H1 (cell line): ENCODE measurements around the gene PPP1R9A. TPM values are rescaled to one million over a fixed set of nuclear protein-coding genes. Genes with fewer than 3 reads are reported as not detected.

Experiments
- CTCF ChIA-PET: fragments of 300-600 bp; sonication (Branson Sonifier 250); formaldehyde crosslinking; loops from one replicate; lab custom pipeline; 2021; ENCODE audit not compliant: partially characterized antibody; lab: Charles Lee
- POLR2A ChIA-PET: fragments of 300-600 bp; sonication (Branson Sonifier 250); formaldehyde crosslinking; loops from one replicate; lab custom pipeline; 2021; ENCODE audit warnings: inconsistent platforms; ENCODE audit not compliant: partially characterized antibody; lab: Charles Lee
- DNase-seq, 2 experiments: peaks; one replicate each; pipeline versions ENCODE4 v3.0.0 to v3.0.0-alpha.2; 2010 to 2022; ENCODE audit warnings: low spot score in 2 of 2, low read depth in 1 of 2, mixed read lengths in 1 of 2
- FAIRE-seq: peaks from 2 replicates; lab custom pipeline; 2011; peaks lifted over from hg19 to GRCh38; lab: Jason Lieb, UNC
- H2AFZ ChIP-seq: 2 replicates; pipeline ENCODE4 v1.8.1; 2012; ENCODE audit warnings: low read length, inconsistent platforms
- H2AK5ac ChIP-seq: 2 replicates; pipeline ENCODE4 v1.6.1; 2013; ENCODE audit warnings: low read depth, low read length
- H2BK120ac ChIP-seq: replicated peaks from 2 replicates; pipeline ENCODE3; 2013; ENCODE audit warnings: low read depth, low read length, inconsistent platforms
- H2BK12ac ChIP-seq: 2 replicates; pipeline ENCODE4 v1.6.1; 2013; ENCODE audit warnings: low read depth, low read length
- H2BK15ac ChIP-seq: 2 replicates; pipeline ENCODE4 v1.6.1; 2013; ENCODE audit warnings: low read length
- H2BK20ac ChIP-seq: 2 replicates; pipeline ENCODE4 v1.6.1; 2013; ENCODE audit warnings: low read length
- H2BK5ac ChIP-seq: 2 replicates; pipeline ENCODE4 v1.6.1; 2013; ENCODE audit warnings: low read depth, low read length
- H3K14ac ChIP-seq: 2 replicates; pipeline ENCODE4 v1.6.1; 2013; ENCODE audit warnings: inconsistent platforms; ENCODE audit not compliant: insufficient read length
- H3K18ac ChIP-seq: 2 replicates; pipeline ENCODE4 v1.6.1; 2013; ENCODE audit warnings: low read length; ENCODE audit errors: extremely low read depth
- H3K23ac ChIP-seq: 2 replicates; pipeline ENCODE4 v1.6.1; 2013; ENCODE audit warnings: inconsistent platforms; ENCODE audit not compliant: insufficient read length
- H3K23me2 ChIP-seq: 2 replicates; pipeline ENCODE4 v1.6.1; 2013; ENCODE audit warnings: low read depth, low read length
- H3K27ac ChIP-seq: 2 replicates; pipeline ENCODE4 v1.6.1; 2011; ENCODE audit warnings: low read depth, low read length, inconsistent platforms
- H3K27me3 ChIP-seq, 4 experiments: replicated peaks in 1 of 4; 1 replicate in 1 of 4; 2 replicates in 3 of 4; pipeline versions ENCODE4 v1.6.1 to v1.8.1; 2011 to 2013; ENCODE audit warnings: low read length in 3 of 4, mild to moderate bottlenecking in 3 of 4, inconsistent platforms in 2 of 4, mixed read lengths in 2 of 4, moderate library complexity in 1 of 4; ENCODE audit not compliant: control insufficient read depth in 3 of 4, insufficient read depth in 3 of 4; ENCODE audit errors: extremely low read depth in 1 of 4
- H3K36me3 ChIP-seq, 4 experiments: 2 replicates each; pipeline versions ENCODE4 v1.6.1 to v1.8.1; 2011 to 2013; ENCODE audit warnings: mild to moderate bottlenecking in 4 of 4, low read length in 3 of 4, moderate library complexity in 2 of 4, control low read depth in 1 of 4, inconsistent platforms in 1 of 4; ENCODE audit not compliant: insufficient read depth in 4 of 4, control insufficient read depth in 2 of 4
- H3K4ac ChIP-seq: replicated peaks from 2 replicates; pipeline ENCODE3; 2013; ENCODE audit warnings: low read length, low read depth, mixed read lengths, inconsistent platforms; ENCODE audit not compliant: insufficient read length
- H3K4me1 ChIP-seq, 4 experiments: replicated peaks in 1 of 4; 1 replicate in 1 of 4; 2 replicates in 3 of 4; pipeline versions ENCODE4 v1.6.1 to v1.8.1; 2011 to 2013; ENCODE audit warnings: low read length in 3 of 4, inconsistent platforms in 2 of 4, mixed read lengths in 1 of 4; ENCODE audit not compliant: insufficient read depth in 4 of 4, control insufficient read depth in 3 of 4
- H3K4me2 ChIP-seq, 2 experiments: 2 replicates each; pipeline versions ENCODE4 v1.6.1 to v1.8.1; 2011 to 2013; ENCODE audit warnings: low read depth in 2 of 2, low read length in 2 of 2, control low read depth in 1 of 2, inconsistent platforms in 1 of 2, mild to moderate bottlenecking in 1 of 2; ENCODE audit not compliant: insufficient read depth in 1 of 2
- H3K4me3 ChIP-seq, 4 experiments: fragments of 200-600, 300-600 bp in 1 of 4; sonication (generic), shearing (Covaris generic), sonication (Bioruptor Twin) in 1 of 4; 2 replicates each; pipeline versions ENCODE4 v1.5.1 to v1.8.1; 2011 to 2016; ENCODE audit warnings: low read length in 4 of 4, low read depth in 3 of 4, control low read depth in 2 of 4, inconsistent platforms in 2 of 4, mild to moderate bottlenecking in 2 of 4, mixed read lengths in 1 of 4, moderate library complexity in 1 of 4; ENCODE audit not compliant: insufficient read depth in 2 of 4; ENCODE audit errors: extremely low read depth in 1 of 4
- H3K56ac ChIP-seq: replicated peaks from 2 replicates; pipeline ENCODE3; 2013; ENCODE audit warnings: low read depth, mild to moderate bottlenecking, mixed read lengths, low read length, inconsistent platforms; ENCODE audit not compliant: insufficient read length
- H3K79me1 ChIP-seq: 2 replicates; pipeline ENCODE4 v1.6.1; 2013; ENCODE audit warnings: low read depth, low read length, control low read depth
- H3K79me2 ChIP-seq, 2 experiments: 2 replicates each; pipeline versions ENCODE4 v1.6.1 to v1.8.1; 2012 to 2013; ENCODE audit warnings: low read length in 2 of 2, mild to moderate bottlenecking in 2 of 2, inconsistent platforms in 1 of 2; ENCODE audit not compliant: insufficient read depth in 2 of 2, control insufficient read depth in 1 of 2
- H3K9ac ChIP-seq, 4 experiments: replicated peaks in 1 of 4; 1 replicate in 1 of 4; 2 replicates in 3 of 4; pipeline versions ENCODE4 v1.6.1 to v1.8.1; 2011 to 2013; ENCODE audit warnings: low read depth in 3 of 4, low read length in 3 of 4, control low read depth in 2 of 4, mild to moderate bottlenecking in 2 of 4, moderate library complexity in 2 of 4, inconsistent platforms in 1 of 4; ENCODE audit errors: extremely low read depth in 1 of 4
- H3K9me3 ChIP-seq, 2 experiments: 2 replicates each; pipeline versions ENCODE4 v1.6.1 to v1.8.1; 2012 to 2013; ENCODE audit warnings: mild to moderate bottlenecking in 2 of 2, moderate library complexity in 2 of 2, control low read depth in 1 of 2, inconsistent platforms in 1 of 2, low read depth in 1 of 2, low read length in 1 of 2, mixed read lengths in 1 of 2; ENCODE audit not compliant: insufficient read depth in 2 of 2
- H4K20me1 ChIP-seq, 2 experiments: replicated peaks in 1 of 2; 2 replicates each; pipeline versions ENCODE3 to v1.8.1; 2011 to 2013; ENCODE audit warnings: inconsistent platforms in 2 of 2, low read length in 2 of 2, mild to moderate bottlenecking in 1 of 2; ENCODE audit not compliant: insufficient read depth in 2 of 2, control insufficient read depth in 1 of 2
- H4K5ac ChIP-seq: 2 replicates; pipeline ENCODE4 v1.6.1; 2013; ENCODE audit warnings: low read length, low read depth, mixed read lengths, inconsistent platforms; ENCODE audit not compliant: insufficient read length
- H4K8ac ChIP-seq: 2 replicates; pipeline ENCODE4 v1.8.0; 2013; ENCODE audit warnings: mild to moderate bottlenecking, moderate library complexity, low read length, inconsistent platforms; ENCODE audit not compliant: insufficient read depth; ENCODE audit errors: extremely low read depth
- H4K91ac ChIP-seq: replicated peaks from 2 replicates; pipeline ENCODE3; 2013; ENCODE audit warnings: low read length, mixed read lengths, inconsistent platforms; ENCODE audit not compliant: insufficient read length
- NANOG ChIP-seq: IDR thresholded peaks from 2 replicates; pipeline ENCODE4 v1.6.1; 2011; ENCODE audit warnings: low read length, low read depth, mild to moderate bottlenecking, inconsistent platforms; ENCODE audit not compliant: insufficient read depth, poor library complexity, severe bottlenecking
- SAP30 ChIP-seq: fragments of 300-600 bp; sonication (generic); IDR thresholded peaks from 2 replicates; pipeline ENCODE4 v1.7.1; 2012; ENCODE audit warnings: low read length, moderate library complexity, mild to moderate bottlenecking, inconsistent platforms; ENCODE audit not compliant: insufficient read depth, insufficient replicate concordance
- WGBS, 2 experiments: shearing (Covaris generic) in 1 of 2; methylation state at CpG; one replicate each; pipeline versions ENCODE4 v1.1.6 to v1.1.7; 2013 to 2015; ENCODE audit warnings: low lambda C conversion rate in 2 of 2, mixed read lengths in 2 of 2, inconsistent platforms in 1 of 2, low coverage in 1 of 2, missing lambda C conversion rate in 1 of 2; ENCODE audit not compliant: insufficient replicate concordance in 2 of 2, insufficient coverage in 1 of 2, insufficient read length in 1 of 2; ENCODE audit errors: extremely low coverage in 1 of 2, missing lambda C conversion rate in 1 of 2; 5-methylcytosine and 5-hydroxymethylcytosine counted together
- polyA plus RNA-seq, 7 experiments: library from polyadenylated mRNA; depleted of rRNA in 3 of 7; stranded (reverse) in 5 of 7; unstranded in 2 of 7; fragments of >200 nt in 5 of 7; fragments of 200-250 nt in 2 of 7; gene quantifications; 1 replicate in 5 of 7; 2 replicates in 1 of 7; 4 replicates in 1 of 7; pipeline versions ENCODE4 v1.2.1 to v1.2.3, GENCODE V29; 2011 to 2013; ENCODE audit warnings: missing spikeins in 2 of 7, mixed read lengths in 2 of 7
- total RNA-seq: library from RNA; stranded (reverse); fragmentation: NEBNext Ultra II Directional; extraction: Animal tissue kit (Norgen Biotek cat#: 25700); gene quantifications from 2 replicates; pipeline ENCODE4 v1.2.1, GENCODE V29; 2021

The PPP1R9A gene
- total and polyA plus RNA-seq, 2 of the 8 experiments (the other 6 are each of a cell fraction or from before 2014, with no cell fraction given): 3.0 to 20.3 TPM

GRCh38 chr7:95340491-95340890, 433.1 kb downstream of the PPP1R9A start:
- Histone ChIP-seq H4K91ac (no peak overlapping the region), H3K4me1 (peaks cover 2 to 13% (median 6%) of the 10 kb centered on the region in 4 experiments; a peak in 5 of 7 replicates), H3K14ac (no peak overlapping the region), H2BK20ac (no peak overlapping the region), H3K9ac (no peak overlapping the region), H3K79me2 (no peaks in the 10 kb centered on the region), H4K5ac (no peak overlapping the region), H3K27me3 (no peaks in the 10 kb centered on the region), H3K4me3 (no peak overlapping the region), H4K8ac (no peak overlapping the region), H3K18ac (no peak overlapping the region), H2BK5ac (no peak overlapping the region), H3K23me2 (no peaks in the 10 kb centered on the region), H3K9me3 (no peaks in the 10 kb centered on the region), H2BK15ac (no peak overlapping the region), H3K4me2 (no peak overlapping the region), H3K56ac (no peak overlapping the region), H3K36me3 (no peaks in the 10 kb centered on the region), H2AK5ac (no peak overlapping the region), H3K23ac (no peak overlapping the region), H2BK120ac (no peak overlapping the region), H3K4ac (no peak overlapping the region), H3K27ac (no peak overlapping the region), H2BK12ac (no peak overlapping the region), H3K79me1 (no peaks in the 10 kb centered on the region), H4K20me1 (no peaks in the 10 kb centered on the region), H2AFZ (no peak overlapping the region)
- DNase-seq (no peak), FAIRE-seq (no peak)
- WGBS, 2 experiments: 91% methylated on average over 2 of the region's 2 CpGs; no CpG with 5 or more reads in 1 of the 2 experiments
- ChIA-PET POLR2A (no interaction called here), CTCF (no interaction called here)
- TF ChIP-seq NANOG: no peak
- no peak for TF ChIP-seq SAP30
